OCI-LY3 (cell line): Measurements from ENCODE around the gene CLMN.

Experiments used
- H2AFZ ChIP-seq: fragments of 200-600, 300-600 bp; shearing (Covaris generic); 2 replicates; pipeline ENCODE4 v1.6.0; 2014; ENCODE audit warnings: antibody characterized with exemption, low read depth, low read length
- H3K27ac ChIP-seq: fragments of 200-600, 300-600 bp; sonication (generic); 2 replicates; pipeline ENCODE4 v1.5.1; 2014; ENCODE audit warnings: mild to moderate bottlenecking, low read length, moderate library complexity, mixed read lengths
- H3K27me3 ChIP-seq: fragments of 200-600, 300-600 bp; sonication (generic); 2 replicates; pipeline ENCODE4 v1.6.1; 2014; ENCODE audit warnings: low read depth, low read length, mixed read lengths
- H3K36me3 ChIP-seq: fragments of 200-600, 300-600 bp; sonication (generic); replicated peaks from 2 replicates; pipeline ENCODE3; 2014; ENCODE audit warnings: low read depth, low read length, mixed read lengths
- H3K4me1 ChIP-seq: fragments of 300-600, 200-600 bp; sonication (generic); 2 replicates; pipeline ENCODE4 v1.6.1; 2014; ENCODE audit warnings: low read length, mixed read lengths
- H3K4me2 ChIP-seq: fragments of 200-600, 300-600 bp; sonication (generic); 2 replicates; pipeline ENCODE4 v1.6.1; 2014; ENCODE audit warnings: low read length, mixed read lengths
- H3K4me3 ChIP-seq: fragments of 300-600, 200-600 bp; sonication (generic); 2 replicates; pipeline ENCODE4 v1.5.1; 2014; ENCODE audit warnings: antibody characterized with exemption, mild to moderate bottlenecking, low read length, moderate library complexity
- H3K79me2 ChIP-seq: fragments of 300-600, 200-600 bp; shearing (Covaris generic); 2 replicates; pipeline ENCODE4 v1.6.1; 2014; ENCODE audit warnings: mild to moderate bottlenecking, low read length, mixed read lengths
- H3K9ac ChIP-seq: fragments of 300-600, 200-600 bp; shearing (Covaris generic); 2 replicates; pipeline ENCODE4 v1.6.0; 2014; ENCODE audit warnings: mild to moderate bottlenecking, low read length, moderate library complexity
- H3K9me3 ChIP-seq: fragments of 200-600, 300-600 bp; shearing (Covaris generic); 2 replicates; pipeline ENCODE4 v1.6.1; 2014; ENCODE audit warnings: low read length, mixed read lengths; ENCODE audit not compliant: insufficient read depth
- H4K20me1 ChIP-seq: fragments of 200-600, 300-600 bp; sonication (generic); 2 replicates; pipeline ENCODE4 v1.6.1; 2016; ENCODE audit warnings: low read length, mixed read lengths; ENCODE audit not compliant: insufficient read depth
- EZH2phosphoT487 ChIP-seq: fragments of 200-600 bp; shearing (Covaris generic); IDR thresholded peaks from 2 replicates; pipeline ENCODE4 v1.6.1; 2018; ENCODE audit warnings: antibody characterized with exemption, mixed run types, low read depth
- TF ChIP-seq, protein P1 (sequence below): fragments of 200-600, 300-600 bp; sonication (generic); IDR thresholded peaks from 2 replicates; pipeline ENCODE4 v1.5.1; 2014; ENCODE audit warnings: antibody characterized with exemption, low read length, low read depth

CLMN gene

DNA sequence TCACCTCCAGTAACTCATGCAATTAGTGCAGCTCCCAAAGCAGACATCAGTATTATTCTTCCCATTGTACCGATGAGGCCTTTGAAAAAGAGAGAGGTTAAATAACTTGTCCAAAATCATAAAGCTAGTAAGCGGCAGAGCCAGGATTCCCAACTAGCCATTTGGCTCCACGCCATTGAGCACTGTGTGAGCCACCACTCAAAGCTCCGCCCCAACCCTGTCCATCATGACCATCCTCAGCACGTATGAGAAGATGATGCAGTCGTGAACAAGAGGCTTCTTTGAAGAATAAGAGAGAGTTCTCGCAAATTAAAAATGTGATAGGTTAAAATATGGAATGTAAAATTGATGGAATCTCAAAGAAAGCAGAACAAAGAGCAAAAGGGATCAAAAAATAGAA is 14.6 kb downstream of the CLMN start:
- Histone ChIP-seq H3K27ac (no peak overlapping the region), H3K36me3 (no peaks in the 10 kb centered on the region), H3K9me3 (no peaks in the 10 kb centered on the region), H3K4me1 (no peaks in the 10 kb centered on the region), H4K20me1 (no peaks in the 10 kb centered on the region; the same call in 1 of the 2 replicates), H3K9ac (no peak overlapping the region), H3K4me2 (no peak overlapping the region), H2AFZ (no peak overlapping the region), H3K79me2 (no peaks in the 10 kb centered on the region), H3K27me3 (peaks cover 15% of the 10 kb centered on the region; the same call in 1 of the 2 replicates), H3K4me3 (no peak overlapping the region)
- TF ChIP-seq EZH2phosphoT487: no peak
- TF ChIP-seq, protein P1, sequence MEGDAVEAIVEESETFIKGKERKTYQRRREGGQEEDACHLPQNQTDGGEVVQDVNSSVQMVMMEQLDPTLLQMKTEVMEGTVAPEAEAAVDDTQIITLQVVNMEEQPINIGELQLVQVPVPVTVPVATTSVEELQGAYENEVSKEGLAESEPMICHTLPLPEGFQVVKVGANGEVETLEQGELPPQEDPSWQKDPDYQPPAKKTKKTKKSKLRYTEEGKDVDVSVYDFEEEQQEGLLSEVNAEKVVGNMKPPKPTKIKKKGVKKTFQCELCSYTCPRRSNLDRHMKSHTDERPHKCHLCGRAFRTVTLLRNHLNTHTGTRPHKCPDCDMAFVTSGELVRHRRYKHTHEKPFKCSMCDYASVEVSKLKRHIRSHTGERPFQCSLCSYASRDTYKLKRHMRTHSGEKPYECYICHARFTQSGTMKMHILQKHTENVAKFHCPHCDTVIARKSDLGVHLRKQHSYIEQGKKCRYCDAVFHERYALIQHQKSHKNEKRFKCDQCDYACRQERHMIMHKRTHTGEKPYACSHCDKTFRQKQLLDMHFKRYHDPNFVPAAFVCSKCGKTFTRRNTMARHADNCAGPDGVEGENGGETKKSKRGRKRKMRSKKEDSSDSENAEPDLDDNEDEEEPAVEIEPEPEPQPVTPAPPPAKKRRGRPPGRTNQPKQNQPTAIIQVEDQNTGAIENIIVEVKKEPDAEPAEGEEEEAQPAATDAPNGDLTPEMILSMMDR: no peak

- H3K4me2 ChIP-seq: no peak overlapping the region
- no peaks in the 10 kb centered on the region for H3K79me2 ChIP-seq
- no peak overlapping the region for H3K27ac ChIP-seq
- no peak overlapping the region for H3K9ac ChIP-seq
- H3K4me1 ChIP-seq: no peaks in the 10 kb centered on the region
- H2AFZ ChIP-seq: no peak overlapping the region
- TF ChIP-seq, protein P1: no peak
- no peak for TF ChIP-seq EZH2phosphoT487
- H4K20me1 ChIP-seq: no peaks in the 10 kb centered on the region; the same call in 1 of the 2 replicates
- H3K36me3 ChIP-seq: no peaks in the 10 kb centered on the region
- H3K27me3 ChIP-seq: peaks cover 23% of the 10 kb centered on the region
- H3K4me3 ChIP-seq: no peak overlapping the region
- H3K9me3 ChIP-seq: no peaks in the 10 kb centered on the region
These were observed 15.4 kb downstream of the CLMN start for GRCh38 chr14:95304342-95304741.

DNA sequence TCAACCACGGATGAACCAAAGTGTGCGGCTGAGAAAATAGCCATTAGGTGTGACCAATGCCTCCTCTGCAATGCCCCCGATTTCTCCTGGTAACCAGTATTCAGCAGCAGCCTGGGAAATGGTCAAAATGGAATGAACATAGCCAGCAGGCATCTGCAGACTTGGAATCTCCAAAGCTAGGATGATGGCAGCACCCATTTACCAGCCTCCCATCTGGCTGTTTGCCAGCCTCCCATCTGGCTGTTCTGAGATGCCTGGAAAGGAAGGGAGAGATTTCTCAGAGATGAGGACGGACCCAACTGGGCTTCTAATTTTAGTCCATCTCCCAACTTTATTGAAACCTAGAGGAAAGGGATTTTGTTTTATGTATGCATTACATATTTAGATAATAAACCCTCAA is 16.2 kb downstream of the CLMN start:
- Histone ChIP-seq H3K79me2 (no peaks in the 10 kb centered on the region), H3K4me3 (no peak overlapping the region), H4K20me1 (no peaks in the 10 kb centered on the region; the same call in 1 of the 2 replicates), H3K36me3 (no peaks in the 10 kb centered on the region), H3K9ac (no peak overlapping the region), H3K4me1 (no peaks in the 10 kb centered on the region), H3K27ac (no peak overlapping the region), H3K4me2 (no peak overlapping the region), H2AFZ (no peak overlapping the region), H3K27me3 (peaks cover 31% of the 10 kb centered on the region), H3K9me3 (no peaks in the 10 kb centered on the region)
- TF ChIP-seq, protein P1: no peak
- TF ChIP-seq EZH2phosphoT487: no peak

DNA sequence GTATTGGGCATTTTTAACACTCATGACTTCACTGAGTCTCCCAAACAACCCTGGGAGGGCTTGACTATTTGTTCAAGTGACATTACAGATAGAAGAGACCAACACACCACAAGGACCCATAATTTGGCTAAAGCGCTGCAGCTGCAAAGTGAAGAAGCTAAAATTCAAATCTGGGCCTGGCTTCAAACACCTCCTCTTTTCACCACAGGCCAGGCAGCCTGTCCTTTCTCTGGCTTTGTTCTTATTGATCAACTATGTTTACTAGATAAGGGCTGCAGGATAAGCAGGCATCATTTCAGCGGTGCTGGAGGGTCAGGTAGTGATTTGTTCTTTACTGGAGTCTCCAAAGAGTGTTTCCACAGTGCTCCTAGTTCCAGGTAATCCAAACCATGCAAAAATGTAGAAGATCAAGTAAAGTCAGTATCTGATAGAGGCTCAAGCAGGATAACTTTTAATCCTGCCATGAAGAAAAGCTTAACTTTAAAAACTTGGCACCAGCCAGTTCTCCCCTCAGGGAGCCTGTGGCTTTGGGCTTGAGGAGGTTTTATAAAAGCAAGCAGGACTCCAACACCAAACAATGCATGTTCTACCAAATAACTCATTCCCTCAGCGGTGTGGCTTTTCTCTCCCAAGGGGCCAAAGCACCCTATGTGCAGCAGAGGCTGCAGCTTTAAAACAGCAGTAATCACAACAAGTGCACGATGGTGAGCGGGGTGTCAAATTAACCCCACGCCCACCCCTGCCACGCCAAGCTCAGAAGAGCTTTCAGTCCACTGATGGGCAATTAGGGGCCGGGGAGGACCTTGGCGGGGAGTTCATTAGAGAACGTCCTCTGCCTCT is 16.8 kb downstream of the CLMN start:
- no peaks in the 10 kb centered on the region for H3K36me3 ChIP-seq
- H3K79me2 ChIP-seq: no peaks in the 10 kb centered on the region
- peaks cover 35% of the 10 kb centered on the region for H3K27me3 ChIP-seq
- H2AFZ ChIP-seq: no peak overlapping the region
- no peak overlapping the region for H3K4me2 ChIP-seq
- no peak overlapping the region for H3K9ac ChIP-seq
- peaks cover 6% of the 10 kb centered on the region for H3K4me1 ChIP-seq
- no peaks in the 10 kb centered on the region for H3K9me3 ChIP-seq
- H3K27ac ChIP-seq: no peak overlapping the region
- TF ChIP-seq, protein P1: no peak
- TF ChIP-seq EZH2phosphoT487: no peak
- no peaks in the 10 kb centered on the region; the same call in 1 of the 2 replicates for H4K20me1 ChIP-seq
- no peak overlapping the region for H3K4me3 ChIP-seq
